Esophagus squamous epithelium (tissue), 4 donors: ENCODE measurements around the gene MTCL1.

ENCODE experiments used
- POLR2A ChIP-seq, 4 donors: fragments of 450-650 bp; IDR thresholded peaks; one replicate each; pipeline ENCODE4 v1.6.1; 2017; ENCODE audit warnings: antibody characterized with exemption in 4 of 4, mild to moderate bottlenecking in 4 of 4, moderate library complexity in 3 of 4
- TF ChIP-seq, protein P1 (sequence below), 6 experiments: fragments of 450-650 bp in 4 of 6; fragments of 200-600 bp in 2 of 6; sonication (generic) in 2 of 6; IDR thresholded peaks; one replicate each; pipeline ENCODE4 v1.5.1; 2016 to 2019; ENCODE audit warnings: antibody characterized with exemption in 6 of 6, mild to moderate bottlenecking in 4 of 6, moderate library complexity in 4 of 6

DNA sequence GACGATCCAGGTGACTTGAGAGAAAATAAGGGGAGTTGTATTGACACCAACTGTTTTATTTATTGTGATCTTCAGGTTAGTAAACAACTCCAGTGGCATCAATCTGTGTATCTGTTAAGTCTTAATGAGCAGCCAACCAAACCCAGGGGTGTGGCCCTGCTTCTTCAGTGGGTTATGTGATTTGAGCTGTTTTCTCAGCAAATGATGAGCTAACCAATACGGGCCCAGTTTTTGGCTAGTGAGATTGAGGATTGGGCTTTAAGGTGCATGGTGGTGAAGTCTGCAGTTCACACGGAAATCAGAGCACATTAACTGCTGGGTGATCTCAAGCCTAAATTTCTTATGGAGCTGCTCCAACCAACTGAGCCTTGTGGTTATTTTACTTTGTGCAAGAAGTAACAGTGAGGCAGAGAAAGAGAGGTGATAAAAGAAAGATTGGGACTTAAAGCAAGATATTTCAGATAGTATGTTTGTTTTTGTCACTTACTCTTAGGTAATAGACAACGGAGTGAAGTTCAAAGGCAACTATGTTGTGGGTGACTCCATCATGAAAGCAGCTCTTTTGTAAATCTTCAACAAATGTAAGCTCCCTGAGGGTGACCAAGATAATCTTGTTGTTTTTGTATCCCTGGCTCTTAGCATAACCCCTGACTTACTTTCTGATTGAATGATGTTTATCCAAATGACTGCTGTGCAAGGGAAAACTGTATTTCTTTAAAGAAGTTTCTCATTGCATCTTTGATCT lies 2.4 kb downstream of the MTCL1 start:
- TF ChIP-seq, protein P1, sequence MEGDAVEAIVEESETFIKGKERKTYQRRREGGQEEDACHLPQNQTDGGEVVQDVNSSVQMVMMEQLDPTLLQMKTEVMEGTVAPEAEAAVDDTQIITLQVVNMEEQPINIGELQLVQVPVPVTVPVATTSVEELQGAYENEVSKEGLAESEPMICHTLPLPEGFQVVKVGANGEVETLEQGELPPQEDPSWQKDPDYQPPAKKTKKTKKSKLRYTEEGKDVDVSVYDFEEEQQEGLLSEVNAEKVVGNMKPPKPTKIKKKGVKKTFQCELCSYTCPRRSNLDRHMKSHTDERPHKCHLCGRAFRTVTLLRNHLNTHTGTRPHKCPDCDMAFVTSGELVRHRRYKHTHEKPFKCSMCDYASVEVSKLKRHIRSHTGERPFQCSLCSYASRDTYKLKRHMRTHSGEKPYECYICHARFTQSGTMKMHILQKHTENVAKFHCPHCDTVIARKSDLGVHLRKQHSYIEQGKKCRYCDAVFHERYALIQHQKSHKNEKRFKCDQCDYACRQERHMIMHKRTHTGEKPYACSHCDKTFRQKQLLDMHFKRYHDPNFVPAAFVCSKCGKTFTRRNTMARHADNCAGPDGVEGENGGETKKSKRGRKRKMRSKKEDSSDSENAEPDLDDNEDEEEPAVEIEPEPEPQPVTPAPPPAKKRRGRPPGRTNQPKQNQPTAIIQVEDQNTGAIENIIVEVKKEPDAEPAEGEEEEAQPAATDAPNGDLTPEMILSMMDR (IDR thresholded peaks at IDR 0.05) = no peak
- TF ChIP-seq POLR2A (IDR thresholded peaks at IDR 0.05) = no peak
